Stimulated activated CD8-positive, alpha-beta memory T cell treated with anti-CD3 and anti-CD28 coated beads, Interleukin-15, amount 100 ng/mL, for 24 hours (primary cell): Measurements from ENCODE around the gene TDP2.
"Not testable (repeated sequence)": the region's sequence is repeated elsewhere in the genome, so short reads cannot be mapped to it uniquely, and the experiment has no call there.

Experiments used
- DNase-seq: peaks from one replicate; pipeline ENCODE4 v3.0.0-alpha.2; 2020; ENCODE audit warnings: low read depth

TDP2 gene, protein sequence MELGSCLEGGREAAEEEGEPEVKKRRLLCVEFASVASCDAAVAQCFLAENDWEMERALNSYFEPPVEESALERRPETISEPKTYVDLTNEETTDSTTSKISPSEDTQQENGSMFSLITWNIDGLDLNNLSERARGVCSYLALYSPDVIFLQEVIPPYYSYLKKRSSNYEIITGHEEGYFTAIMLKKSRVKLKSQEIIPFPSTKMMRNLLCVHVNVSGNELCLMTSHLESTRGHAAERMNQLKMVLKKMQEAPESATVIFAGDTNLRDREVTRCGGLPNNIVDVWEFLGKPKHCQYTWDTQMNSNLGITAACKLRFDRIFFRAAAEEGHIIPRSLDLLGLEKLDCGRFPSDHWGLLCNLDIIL

DNA sequence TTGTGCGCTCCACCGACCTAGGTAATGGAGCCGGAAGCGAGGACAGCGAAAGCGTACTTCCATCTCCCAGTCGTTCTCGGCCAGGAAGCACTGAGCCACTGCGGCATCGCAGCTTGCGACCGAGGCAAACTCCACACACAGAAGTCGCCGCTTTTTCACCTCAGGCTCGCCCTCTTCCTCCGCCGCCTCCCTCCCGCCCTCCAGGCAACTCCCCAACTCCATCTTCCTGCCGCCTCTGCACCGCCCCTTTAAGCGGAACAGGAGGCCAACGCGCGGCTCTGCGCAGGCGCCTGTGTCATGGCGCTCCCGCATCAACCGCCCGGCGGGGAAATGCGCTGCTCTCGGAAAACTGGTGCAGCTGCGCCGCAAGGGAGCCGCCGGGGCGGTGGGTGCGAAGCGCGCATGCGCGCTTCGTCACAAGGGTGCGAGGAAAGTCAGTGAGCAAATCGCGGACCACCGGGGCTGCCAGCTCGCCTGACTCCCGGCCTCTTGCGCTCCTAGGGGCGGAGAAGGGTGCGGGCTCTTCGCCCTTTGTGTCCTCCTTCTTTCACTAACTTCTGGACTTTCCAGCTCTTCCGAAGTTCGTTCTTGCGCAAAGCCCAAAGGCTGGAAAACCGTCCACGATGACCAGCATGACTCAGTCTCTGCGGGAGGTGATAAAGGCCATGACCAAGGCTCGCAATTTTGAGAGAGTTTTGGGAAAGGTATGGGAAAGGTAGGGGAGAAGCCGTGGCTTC is at the start of gene TDP2, which contains the start of gene ACOT13:
TSS of gene TDP2 (minus strand) at position 259 of the 737 bp plus-strand sequence. CDS start at position 222, 37 bp downstream.
TSS of gene ACOT13 (plus strand) at position 437 of the 737 bp plus-strand sequence. CDS start at position 624, 187 bp downstream.
- peak; percentile 87 for DNase-seq

DNA sequence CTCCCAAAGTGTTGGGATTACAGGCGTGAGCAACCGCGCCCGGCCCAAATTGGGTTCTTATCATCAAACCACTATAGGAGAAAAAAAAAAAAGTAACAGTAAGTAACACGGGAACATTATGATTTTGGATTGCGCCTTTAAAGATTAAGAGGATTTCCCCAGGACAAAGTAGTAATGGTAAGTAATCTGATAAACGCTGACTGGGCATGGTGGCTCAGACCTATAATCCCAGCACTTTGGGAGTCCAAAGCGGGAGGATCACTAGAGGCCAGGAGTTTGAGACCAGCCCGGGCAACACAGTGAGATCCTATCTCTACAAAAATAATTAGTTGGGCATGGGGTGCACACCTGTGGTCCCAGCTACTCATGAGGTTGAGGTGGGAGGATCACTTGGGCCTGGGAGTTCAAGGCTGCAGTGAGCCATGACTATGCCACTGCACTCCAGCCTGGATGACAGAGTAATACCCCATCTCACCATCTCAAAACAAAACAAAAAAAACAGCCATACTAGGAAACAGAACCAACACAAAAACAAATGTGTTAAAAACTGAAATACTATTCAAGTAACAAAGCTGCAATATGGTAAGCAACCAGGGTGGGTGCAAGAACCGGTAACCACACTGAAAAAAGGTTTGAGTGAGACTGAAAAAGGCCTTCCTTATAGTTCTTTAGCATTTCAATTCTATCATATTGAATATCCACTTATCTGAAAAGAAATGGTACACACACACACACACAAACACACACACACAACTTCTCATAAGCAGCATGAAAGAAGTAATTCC is 44.0 kb upstream of the TDP2 start:
- no peak for DNase-seq

DNA sequence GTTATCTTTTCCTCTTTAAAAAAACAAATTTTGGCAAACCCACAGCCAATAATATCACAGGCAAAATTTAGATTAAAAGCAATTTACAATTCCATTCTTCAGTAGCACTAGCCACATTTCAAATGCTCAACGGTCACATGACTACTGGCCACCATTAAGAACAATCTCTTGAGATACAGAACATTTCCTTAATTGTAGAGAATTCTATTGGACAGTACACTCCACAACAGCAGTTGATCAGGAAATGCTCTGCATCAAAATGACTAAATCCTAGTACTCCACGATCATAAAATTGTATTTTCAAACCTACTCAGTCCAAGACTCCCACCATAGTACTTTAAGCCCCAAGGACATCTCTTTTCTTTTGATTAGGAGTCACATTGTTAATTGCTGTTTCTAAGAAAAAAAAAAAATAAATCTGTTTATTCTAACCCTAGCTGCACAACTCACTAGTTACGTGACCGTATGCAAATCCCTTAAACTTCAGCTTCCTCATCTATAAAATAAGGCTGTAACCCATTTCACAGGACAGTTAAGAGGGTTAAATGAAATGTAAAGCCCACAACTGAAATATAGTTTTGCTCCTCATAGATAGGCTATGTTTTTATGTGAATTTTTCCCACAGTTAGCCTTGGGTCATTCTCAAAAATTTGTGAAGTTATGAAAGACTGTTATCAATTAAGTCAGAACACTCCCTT is 42.5 kb upstream of the TDP2 start:
- DNase-seq, result no peak

DNA sequence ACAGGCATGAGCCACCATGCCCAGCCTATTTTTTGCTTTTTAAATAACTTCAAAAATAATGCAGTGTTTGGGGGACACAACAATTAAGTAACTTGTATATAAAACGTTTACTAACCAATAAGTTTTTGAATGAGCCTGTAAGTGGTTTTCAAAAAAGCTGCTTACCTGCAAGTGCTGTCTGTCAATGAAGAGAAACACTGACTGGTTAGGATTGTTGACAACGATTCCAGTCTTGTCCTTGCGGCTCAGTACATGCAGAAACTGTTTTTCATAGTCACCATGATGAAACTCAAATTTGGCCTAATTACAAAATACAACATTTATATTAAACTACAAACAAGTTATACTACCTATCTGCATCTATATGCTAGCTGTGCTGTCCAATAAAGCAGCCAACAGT is 41.9 kb upstream of the TDP2 start:
- no peak for DNase-seq

DNA sequence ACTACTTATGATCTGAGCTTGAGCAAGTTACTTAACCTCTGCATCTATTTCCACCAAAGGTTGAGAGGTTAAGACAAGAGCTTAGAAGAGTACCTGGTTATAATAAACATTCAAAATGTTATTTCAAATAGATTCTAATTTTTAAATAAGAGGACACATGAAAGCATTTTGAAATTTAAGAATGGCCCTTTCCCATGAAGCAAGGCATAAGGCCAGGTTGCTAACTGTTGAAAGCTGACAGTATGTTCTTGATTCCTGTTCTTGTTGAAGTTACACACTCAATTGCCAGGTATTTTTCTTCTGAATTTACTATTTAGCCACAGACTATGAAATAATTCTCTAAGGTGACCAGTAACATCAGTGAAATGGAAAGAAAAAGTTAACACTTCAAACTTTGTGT is 37.8 kb upstream of the TDP2 start:
- DNase-seq, result no peak

DNA sequence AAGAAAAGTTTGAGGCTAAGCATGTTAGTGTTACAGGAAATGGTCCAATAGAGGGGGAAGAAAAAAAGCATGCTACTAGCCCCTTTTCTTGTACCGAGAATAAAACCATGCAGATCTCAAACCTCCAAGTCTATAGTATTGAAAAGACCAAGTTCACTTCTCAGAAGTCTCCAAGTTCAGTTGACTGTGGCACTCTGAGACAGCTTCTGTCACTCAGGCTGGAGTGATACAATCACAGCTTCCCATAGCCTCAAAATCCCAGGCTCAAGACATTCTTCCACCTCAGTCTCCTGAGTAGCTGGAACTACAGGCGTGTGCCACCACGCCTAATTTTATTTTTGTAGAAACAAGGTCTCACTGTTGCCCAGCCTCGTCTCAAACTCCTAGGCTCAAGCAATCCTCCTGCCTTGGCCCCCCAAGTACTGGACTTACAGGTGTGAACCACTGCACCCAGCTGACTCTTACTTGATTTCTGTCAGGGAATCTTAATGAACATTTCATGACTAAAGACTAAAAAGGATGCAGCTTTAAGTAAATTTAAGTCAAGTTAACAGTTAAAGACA is 36.1 kb upstream of the TDP2 start:
- DNase-seq, result no peak

DNA sequence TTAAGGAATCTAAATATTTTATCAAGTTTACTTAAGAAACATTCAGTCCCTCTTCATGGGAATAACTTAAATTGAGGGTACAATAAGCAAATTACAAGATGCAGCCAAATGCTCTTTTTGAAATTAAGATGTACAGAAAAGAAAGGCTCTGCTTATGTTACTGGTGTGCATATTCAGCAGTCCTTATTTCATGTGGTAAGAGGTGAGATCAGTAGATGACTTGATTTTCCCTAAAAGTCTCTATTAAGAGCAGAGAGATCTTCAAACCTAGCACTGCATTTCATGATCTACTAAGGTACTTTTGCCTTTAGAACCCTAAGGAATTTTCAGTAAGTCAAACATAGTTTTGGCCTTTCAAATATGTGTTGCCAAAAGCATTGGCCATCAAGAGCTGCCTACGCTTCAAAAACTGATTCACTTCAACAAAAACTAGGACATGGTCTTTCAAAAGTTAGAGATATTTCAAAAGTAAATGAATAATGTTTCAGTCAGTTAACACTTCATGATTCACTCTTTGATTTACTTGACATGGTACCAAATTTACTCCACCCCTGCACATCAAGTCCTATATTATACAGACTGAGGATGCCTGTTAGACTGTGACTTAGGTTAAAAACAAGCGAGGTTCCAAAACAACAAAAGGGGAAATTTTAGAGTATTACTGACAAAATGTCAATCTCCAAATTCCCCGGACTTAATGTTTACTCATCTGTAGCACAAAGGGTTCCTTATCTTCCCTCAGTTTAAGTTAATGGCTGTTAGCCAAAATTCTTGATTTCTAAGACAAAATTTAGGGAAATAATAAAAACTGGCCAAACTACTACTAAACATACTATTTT is 33.0 kb upstream of the TDP2 start:
- DNase-seq, result no peak

DNA sequence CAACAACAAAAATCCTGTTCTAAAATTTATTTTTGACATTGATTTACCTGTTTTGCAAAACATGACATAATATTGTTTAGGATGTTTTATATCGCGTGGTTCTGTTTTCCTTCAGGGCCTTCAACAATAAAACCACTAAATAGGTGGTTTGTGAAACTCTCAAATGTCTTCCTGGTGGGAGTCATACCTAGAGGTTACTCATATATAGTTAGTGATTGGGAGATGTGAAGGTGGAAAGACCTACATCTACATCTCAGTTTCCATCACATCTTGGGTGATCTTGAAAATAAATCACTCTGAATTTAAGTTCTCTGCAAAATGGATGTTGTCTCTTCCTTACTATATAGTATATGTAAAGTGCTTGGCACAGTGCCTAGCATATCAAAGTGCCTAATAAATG is 29.4 kb upstream of the TDP2 start:
- no peak for DNase-seq

DNA sequence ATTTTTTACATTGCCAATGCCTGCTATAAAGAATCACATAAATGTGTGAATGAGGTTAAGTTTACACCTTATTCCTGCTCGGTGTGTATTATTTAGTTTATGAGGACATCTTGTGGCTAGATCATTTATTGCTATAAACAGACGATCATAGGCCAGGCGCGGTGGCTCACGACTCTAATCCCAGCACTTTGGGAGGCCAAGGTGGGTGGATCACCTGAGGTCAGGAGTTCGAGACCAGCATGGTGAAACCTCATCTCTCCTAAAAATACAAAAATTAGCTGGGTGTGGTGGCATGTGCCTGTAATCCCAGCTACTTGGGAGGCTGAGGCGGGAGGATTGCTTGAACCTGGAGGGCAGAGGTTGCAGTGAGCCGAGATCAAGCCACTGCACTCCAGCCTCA is 28.9 kb upstream of the TDP2 start:
- not testable (repeated sequence) for DNase-seq

DNA sequence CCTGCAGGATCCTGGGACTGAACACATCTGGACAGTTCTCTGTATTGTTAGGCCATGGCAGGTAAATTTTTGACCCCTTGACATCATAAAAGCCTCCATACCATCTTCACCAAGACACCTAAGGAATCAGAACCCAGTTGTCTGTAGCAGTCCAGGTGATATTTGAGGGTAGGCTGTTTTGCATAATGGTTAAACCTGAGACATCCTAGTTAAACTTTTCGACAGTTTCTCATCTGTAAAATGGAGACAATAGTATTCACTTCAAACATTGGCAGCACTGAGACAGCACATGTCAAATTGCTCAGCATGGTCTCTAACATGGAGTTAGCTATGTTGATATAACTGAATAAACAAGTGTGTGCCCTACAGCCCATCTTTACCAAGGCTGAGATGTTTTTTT is 27.5 kb upstream of the TDP2 start:
- no peak for DNase-seq

DNA sequence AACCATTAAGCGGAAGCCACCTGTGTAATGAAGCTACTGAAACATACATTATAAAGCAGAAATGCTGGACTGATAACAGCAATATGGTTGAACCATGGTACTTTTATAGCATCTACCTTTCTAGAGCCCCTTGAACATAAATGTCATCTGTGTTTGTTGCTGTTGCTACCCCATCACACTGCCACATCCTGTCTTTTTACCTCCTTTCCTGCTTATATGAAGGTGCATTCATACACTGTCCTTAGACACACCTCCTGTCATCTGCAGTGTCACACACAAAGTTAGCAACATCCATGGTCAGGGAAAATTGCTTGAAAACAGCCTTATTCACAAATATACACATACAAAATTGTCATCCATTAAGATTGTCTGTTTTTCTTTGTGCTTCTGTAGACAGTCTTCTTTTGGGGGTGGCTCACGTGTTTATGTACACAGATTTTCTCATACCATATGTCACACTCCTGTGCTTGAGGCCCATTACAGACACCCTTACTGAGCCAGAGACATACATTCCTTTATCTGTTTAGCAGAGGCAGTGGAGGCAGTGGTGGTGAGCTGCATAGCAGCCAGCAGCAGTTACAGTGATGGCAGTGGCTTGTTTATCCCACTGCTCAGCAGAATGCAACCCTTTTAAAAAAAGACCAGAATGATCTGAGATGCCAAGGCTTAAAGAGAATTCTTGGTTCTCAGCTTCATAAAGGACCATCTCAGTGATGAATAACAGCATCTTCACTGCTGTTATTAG is 26.3 kb upstream of the TDP2 start:
- DNase-seq, result no peak

DNA sequence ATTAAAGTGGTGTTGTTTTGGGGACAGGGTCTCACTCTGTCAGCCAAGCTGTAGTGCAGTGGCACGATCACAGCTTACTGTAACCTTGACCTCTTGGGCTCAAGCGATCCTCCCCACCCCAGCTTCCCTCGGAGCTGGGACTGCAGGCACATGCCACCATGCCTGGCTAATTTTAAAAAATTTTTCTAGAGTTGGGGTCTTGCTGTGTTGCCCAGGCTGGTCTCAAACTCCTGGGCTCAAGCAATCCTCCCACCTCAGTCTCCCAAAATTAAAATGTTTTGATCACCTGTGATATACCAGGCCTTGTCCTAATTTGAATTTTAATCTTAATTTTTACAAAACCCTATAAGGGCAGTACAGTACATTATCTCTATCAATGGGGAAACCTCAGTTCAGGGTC is 25.7 kb upstream of the TDP2 start:
- DNase-seq, result no peak

DNA sequence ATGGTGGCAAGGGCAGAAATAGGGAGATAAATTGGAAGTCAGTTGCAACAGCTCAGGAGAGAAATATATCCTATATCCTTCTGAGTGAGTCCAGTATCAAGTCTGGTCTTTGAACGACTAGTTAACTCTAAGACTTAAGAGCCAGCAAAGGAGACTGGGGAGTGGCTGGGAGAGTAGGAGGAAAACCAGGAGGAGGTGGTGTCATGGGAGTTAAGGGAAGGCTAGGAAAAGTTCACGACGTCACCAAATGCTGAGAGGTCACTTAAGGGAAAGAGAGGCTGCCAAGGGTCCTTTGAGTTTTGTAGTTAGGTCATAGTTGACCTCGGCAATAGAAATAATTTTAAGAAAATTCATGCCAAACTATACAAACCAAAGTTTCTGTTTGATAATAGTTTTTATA is 25.3 kb upstream of the TDP2 start:
- no peak for DNase-seq

DNA sequence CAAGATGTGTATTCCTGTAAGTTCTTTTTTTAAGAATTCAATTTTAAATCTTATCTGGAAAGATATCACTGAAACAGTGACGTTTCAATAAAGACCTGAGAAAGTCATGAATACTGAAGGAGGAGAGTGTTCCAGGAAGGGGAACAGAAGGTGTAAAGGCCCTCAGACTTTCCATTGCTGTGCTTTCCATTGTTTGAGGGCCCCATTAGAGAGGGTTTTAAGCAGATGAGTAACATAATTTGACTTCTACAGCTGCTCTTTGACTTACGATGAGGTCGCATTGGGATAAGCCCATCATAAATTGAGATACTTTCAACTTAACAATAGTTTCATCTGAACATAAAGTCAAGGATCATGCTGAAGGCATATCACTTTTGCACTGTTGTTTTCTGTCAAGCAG is 24.9 kb upstream of the TDP2 start:
- DNase-seq, result no peak

DNA sequence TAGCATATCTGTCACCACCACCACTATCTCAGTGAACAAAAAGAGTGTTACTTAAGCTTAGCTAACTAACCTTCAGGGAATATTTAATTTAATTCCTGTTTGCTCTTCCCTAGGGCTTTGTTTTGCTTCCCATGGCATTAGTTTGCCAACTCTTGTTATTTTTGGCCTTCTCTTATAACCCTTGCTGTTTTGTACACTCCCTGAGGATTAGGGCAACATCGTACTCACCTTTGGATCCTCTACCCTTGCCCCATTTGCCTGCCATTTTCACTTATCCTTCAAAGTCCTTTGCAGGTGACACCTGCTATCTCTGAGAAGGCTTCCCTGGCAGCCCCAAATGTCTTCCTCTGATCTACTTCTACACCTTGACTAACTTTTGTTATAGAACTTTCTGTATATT is 23.9 kb upstream of the TDP2 start:
- DNase-seq, result no peak

DNA sequence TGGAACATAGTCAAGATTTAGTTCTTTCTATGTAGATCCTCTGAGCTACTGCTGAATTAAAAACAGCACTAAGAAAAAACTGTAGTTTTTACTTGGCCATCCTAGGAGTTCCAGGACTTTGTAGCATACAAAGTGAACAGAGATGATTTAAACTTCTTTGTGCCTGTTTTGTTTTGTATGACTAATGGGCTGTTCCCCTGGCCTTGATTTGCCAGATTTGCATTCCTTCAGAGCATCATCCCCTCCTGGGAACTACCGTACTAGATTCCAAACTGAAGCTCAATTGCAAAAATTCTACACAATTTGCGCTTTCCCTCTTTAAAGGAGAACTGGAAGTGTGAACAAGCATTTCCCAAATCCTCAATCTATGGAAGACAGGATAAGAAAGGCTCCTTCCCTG is 23.3 kb upstream of the TDP2 start:
- no peak for DNase-seq

DNA sequence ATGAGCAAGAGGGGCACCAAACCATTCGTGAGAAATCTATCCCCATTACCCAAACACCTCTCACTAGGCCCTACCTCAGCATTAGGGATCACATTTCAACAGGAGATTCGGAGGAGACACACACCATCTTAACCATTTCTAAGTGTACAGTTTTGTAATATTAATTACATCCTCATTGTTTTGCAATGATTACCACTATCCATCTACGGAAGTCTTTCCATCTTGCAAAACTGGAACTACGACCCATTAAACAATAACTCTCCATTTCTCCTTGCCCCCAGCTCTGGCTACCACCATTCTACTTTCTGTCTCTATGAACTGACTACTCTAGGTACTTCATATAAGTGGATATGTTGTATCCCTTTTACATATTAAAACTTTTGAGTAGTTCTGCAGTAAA is 20.2 kb upstream of the TDP2 start:
- DNase-seq, result no peak

DNA sequence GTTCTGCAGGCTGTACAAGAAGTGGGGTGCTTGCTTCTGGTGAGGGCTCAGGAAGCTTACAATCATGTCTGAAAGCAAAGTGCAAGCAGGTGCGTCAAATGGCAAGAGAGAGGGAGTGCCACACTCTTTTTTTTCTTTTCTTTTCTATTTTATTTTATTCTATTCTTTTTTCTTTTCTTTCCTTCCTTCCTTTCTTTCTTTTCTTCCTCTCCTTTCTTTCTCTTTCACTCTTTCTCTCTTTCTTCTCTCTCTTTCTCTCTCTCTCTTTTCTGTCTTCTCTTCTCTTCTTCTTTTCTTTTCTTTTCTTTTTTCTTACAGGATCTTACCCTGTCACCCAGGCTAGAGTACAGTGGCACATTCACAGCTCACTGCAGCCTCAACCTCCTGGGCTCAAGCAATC is 19.7 kb upstream of the TDP2 start:
- DNase-seq, result no peak

DNA sequence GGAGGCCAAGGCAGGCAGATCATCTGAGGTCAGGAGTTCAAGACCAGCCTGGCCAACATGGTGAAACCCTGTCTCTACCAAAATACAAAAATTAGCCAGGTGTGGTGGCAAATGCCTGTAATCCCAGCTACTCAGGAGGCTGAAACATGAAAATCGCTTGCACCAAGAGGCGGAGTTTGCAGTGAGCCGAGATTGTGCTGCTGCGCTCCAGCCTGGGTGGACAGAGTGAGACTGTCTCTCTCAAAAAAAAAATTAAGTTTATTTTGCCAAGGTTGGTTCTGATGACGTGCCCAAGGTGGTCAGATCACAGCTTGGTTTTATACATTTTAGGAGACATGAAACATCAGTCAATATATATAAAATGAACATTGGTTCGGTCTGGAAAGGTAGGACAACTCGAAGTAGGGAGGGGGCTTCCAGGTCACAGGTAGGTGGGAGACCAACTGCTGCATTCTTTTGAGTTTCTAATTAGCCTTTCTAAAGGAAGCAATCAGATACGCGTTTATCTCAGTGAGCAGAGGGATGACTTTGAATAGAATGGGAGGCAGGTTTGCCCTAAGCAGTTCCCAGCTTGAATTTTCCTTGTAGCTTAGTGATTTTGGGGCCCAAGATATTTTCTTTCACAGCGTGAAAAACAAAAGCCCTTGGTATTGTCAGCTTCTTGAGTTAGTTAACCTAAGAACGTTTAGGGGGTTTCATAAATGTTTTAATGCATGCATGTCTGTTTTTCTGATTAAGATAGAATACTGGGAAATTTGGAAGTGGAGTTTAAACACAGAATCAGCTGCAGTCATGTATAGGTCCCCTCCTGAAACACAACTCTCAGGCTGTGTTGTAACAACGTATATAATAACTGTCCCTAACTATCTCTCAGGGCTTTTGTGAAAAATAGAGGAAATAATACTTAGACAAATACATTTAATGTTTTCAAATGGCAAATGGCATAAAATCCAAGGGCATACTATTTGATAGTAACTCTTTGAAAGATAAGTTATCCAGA is 16.9 kb upstream of the TDP2 start:
- no peak for DNase-seq
